GM03348 (cell line): Measurements from ENCODE around the gene LTBP4.
A peak's percentile ranks its signal among the peaks of the same experiment; 100 is the strongest.
"Not testable (repeated sequence)": the region's sequence is repeated elsewhere in the genome, so short reads cannot be mapped to it uniquely, and the experiment has no call there.

Experiments
- DNase-seq: peaks from one replicate; pipeline ENCODE4 v3.0.0; 2012; ENCODE audit warnings: low spot score

The LTBP4 gene

DNA sequence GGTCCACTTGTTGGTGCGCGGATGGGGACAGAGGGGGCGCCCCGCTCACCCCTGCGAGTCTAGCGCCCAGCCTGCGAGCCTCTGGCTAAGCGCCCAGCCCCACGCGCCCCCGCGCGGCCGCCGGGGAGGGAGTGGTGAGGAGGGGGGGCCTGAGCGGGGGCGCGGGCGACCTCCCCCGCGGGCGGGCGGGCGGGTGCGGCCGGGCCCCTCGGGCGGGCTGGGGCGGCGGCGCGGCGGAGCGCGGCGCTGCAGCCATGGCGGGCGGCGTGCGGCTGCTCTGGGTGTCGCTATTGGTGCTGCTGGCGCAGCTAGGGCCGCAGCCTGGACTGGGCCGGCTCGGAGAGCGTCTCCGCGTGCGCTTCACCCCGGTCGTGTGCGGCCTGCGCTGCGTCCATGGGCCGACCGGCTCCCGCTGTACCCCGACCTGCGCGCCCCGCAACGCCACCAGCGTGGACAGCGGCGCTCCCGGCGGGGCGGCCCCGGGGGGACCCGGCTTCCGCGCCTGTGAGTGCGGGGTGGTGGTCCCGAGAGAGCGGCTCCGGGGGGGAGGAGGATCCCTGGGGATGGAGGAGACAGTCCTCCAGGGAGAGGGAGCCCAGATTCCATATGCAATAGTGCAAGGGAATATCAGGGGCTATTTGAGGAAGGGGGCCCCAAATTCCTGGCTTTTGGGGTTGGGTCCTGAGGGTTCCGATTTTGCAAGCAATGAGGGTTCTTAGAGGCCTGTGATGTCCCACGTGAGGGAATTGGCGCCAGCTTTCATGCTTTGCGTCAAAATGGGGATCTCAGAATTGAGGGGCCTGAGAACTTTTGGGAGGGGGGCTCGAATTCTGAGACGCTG lies at the start of gene LTBP4:
Gene LTBP4 (plus strand): TSS at position 236 of the 841 bp plus-strand sequence. CDS start 19 bp downstream, at position 255.
- peak; percentile 53 for DNase-seq

DNA sequence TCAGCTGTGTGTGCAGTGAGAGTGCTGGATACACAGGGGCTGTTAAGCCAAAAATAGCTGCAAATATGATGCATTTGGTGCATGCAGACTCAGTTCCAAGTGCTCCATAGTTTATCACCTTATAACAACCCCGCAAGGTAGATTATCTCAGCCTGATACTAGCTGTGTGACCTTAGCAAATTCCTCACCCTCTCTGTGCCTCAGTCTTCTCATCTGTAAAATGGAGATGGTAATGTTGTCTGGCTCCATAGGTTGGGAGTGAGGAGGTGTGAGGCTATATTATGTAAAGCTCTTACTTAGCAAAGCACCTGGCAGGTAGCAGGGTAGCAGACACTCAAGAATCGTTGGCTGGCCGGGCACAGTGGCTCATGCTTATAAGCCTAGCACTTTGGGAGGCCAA lies 48.3 kb upstream of the LTBP4 start:
- DNase-seq: no peak

DNA sequence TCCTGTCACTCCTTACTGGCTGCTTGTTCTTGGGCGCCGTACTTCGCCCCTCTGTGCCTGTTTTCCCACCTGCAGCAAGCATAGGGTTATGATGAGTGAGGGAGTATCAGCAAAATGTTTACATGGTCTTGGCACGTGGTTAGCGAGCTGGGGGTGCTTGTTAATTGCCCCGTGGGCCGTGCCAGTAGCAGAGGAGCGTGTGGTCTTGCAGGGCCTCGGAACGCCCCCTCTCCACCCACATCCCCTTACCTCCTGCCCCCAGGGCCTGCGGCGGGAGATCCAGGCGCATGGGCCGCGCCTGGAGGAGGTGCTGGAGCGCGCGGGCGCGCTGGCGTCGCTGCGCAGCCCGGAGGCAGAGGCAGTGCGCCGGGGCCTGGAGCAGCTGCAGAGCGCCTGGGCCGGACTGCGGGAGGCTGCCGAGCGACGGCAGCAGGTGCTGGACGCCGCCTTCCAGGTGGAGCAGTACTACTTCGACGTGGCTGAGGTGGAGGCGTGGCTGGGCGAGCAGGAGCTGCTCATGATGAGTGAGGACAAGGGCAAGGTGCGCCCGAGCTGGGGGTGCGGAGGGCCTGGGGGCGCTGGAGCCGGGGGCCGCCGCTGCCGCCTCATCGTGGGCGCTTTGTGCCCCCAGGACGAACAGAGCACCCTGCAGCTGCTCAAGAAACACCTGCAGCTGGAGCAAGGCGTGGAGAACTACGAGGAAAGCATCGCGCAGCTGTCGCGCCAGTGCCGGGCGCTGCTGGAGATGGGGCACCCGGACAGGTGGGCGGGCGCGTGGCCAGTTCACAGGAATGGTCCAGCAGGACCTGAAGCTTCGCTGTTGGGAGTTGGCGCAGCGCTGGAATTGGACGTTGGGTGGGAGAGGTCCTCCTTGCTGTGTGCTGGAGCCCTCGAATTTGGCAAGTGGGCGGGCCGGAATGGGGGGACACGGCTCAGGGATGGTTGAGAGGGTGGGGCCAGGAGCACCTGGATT lies 47.0 kb upstream of the LTBP4 start:
- DNase-seq: no peak

- DNase-seq: no peak
Observed at GRCh38 chr19:40555978-40556689, 45.0 kb upstream of the LTBP4 start.

DNA sequence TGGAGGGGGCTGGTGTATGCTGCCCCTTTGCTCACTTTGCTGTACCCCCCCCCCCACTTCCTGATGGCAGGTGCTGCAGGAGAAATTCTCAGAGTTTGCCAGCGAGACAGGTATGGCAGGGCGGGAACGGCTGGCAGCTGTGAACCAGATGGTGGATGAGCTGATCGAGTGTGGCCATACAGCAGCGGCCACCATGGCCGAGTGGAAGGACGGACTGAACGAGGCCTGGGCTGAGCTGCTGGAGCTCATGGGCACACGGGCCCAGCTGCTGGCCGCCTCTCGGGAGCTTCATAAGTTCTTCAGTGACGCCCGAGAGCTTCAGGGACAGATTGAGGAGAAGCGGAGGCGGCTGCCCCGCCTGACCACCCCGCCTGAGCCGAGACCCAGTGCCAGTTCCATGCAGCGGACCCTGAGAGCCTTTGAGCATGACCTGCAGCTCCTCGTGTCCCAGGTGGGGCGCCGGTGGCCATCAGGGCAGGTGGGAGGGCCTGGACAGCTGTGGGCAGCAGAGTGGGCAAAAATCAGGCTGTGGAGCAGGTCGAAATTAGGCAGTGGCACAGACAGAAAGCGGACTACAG lies 44.1 kb upstream of the LTBP4 start:
- DNase-seq: no peak

DNA sequence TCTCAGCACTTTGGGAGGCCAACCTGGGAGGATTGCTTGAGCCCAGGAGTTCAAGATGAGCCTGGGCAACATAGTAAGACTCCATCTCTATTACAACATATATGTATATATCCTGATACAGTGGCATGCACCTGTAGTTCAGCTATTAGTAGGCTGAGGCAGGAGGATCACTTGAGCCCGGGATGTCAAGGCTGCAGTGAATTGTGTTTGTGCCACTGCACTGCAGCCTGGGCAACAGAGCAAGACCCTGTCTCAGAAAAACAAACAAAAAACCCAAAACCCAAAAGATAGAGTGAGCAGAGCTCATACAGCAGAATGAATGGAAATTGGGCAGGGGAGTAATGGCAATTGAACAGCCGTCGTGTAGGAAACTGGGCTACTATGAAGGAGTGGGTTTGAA lies 41.8 kb upstream of the LTBP4 start:
- DNase-seq: no peak

DNA sequence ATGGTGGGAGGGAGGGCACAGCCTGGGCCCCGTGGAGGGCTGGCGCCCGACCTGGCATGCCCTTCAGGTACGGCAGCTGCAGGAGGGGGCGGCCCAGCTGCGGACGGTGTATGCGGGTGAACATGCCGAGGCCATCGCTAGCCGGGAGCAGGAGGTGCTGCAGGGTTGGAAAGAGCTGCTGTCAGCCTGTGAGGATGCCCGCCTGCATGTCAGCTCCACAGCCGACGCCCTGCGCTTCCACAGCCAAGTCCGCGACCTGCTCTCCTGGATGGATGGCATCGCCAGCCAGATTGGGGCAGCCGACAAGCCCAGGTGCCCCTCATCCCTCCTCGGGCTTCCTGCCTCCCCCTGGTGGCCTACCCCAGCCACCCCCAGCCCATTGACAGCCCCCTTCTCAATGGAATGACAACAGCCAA lies 41.1 kb upstream of the LTBP4 start:
- no peak for DNase-seq

GRCh38 chr19:40561947-40562346 lies 39.2 kb upstream of the LTBP4 start:
- DNase-seq: no peak

GRCh38 chr19:40564535-40564934 lies 36.6 kb upstream of the LTBP4 start:
- not testable (repeated sequence) for DNase-seq

DNA sequence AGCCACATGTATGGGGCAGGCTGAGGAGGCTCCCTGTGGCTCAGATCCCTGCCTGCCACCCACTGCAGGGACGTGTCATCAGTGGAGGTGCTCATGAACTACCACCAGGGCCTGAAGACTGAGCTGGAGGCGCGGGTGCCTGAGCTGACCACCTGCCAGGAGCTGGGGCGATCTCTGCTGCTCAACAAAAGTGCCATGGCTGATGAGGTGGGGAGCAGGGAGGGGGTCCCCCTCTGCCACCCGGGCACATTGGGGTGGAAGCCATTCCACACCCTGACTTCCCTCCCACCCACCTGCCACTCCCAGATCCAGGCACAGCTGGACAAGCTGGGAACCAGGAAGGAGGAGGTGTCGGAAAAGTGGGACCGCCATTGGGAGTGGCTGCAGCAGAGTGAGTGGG lies 35.8 kb upstream of the LTBP4 start:
- DNase-seq: no peak

GRCh38 chr19:40565910-40566495 lies 35.2 kb upstream of the LTBP4 start:
- no peak for DNase-seq

GRCh38 chr19:40567040-40567749 lies 34.0 kb upstream of the LTBP4 start:
- peak; percentile 37 for DNase-seq

GRCh38 chr19:40567750-40568494 lies 33.2 kb upstream of the LTBP4 start:
- DNase-seq: peak; percentile 46

GRCh38 chr19:40570313-40571004 lies 30.7 kb upstream of the LTBP4 start:
- peak; percentile 98 for DNase-seq

GRCh38 chr19:40571005-40571318 lies 30.2 kb upstream of the LTBP4 start:
- no peak for DNase-seq

GRCh38 chr19:40571831-40572495 lies 29.2 kb upstream of the LTBP4 start:
- no peak for DNase-seq

GRCh38 chr19:40575326-40575725 lies 25.8 kb upstream of the LTBP4 start:
- DNase-seq: no peak

GRCh38 chr19:40576151-40576584 lies 25.0 kb upstream of the LTBP4 start:
- DNase-seq: no peak
